Measurements from ENCODE around the gene PLCB1.
"Not testable (repeated sequence)": the region's sequence is repeated elsewhere in the genome, so short reads cannot be mapped to it uniquely, and the experiment has no call there.

PLCB1 gene

DNA sequence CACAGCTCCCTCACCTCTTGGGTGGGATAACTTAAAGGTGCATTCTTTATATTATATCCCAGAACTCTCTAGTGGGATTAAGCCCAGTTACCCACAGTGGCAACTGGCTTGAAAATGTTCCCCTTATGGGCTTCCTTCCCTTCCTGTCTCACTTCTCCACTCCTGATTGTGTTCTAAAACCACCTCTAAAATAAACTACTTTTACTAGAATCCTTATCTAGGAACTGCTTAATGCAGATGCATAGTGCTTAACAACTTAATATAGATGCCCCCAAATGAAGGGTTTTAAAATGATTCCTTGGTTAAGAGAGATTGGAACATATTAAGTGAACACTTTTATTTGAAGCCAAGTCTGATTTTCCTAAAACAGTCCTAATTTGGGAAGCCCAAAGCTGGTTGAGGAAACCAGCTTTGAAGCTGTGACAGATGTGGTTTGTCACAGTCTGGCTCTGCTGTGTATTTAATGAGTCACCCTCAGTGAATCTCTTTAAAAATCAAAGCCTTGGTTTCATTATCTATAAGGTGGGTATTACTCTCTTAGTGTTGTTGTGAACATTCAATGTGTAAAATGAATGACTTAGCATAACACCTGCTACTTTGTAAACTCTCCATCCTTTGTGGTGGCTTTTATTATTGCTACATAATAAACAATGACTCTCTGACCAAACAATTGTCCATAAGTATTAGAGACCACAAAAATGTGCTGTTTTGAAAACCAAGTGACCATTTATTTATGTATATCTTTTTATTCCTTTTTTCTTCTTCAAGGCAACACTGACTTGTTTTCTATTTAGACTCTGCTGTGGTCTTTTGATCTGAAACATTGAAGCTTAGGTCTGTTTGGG is 24.4 kb downstream of the PLCB1 start:
- no peak overlapping the region for H3K27ac Mint-ChIP-seq
- peaks cover 8% of the 10 kb centered on the region for H3K27me3 Mint-ChIP-seq
- H3K36me3 Mint-ChIP-seq: peaks cover 4% of the 10 kb centered on the region
- no peaks in the 10 kb centered on the region for H3K4me1 Mint-ChIP-seq
- peaks cover 3% of the 10 kb centered on the region for H3K9me3 Mint-ChIP-seq
- no peak for DNase-seq (ENCODE audit: low spot score in 2 of 2)
- no peak overlapping the region for H3K4me3 Mint-ChIP-seq
- no peak for ATAC-seq (ENCODE audit: low read depth)

DNA sequence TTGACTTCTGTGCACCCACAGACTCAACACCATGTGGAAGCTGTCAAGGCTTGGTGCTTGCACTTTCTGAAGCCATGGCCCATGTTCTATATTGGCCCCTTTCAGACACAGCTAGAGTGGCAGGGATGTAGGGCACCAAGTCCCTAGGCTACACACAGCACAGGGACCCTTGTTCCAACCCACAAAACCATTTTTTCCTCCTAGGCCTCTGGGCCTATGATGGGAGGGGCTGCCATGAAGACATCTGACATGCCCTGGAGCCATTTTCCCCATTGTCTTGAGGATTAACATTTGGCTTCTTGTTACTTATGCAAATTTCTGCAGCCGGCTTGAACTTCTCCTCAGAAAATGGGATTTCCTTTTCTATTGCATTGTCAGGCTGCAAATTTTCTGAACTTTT is 27.2 kb downstream of the PLCB1 start:
- ATAC-seq (ENCODE audit: low read depth); H3K36me3 Mint-ChIP-seq; H3K27me3 Mint-ChIP-seq; DNase-seq (ENCODE audit: low spot score in 2 of 2); H3K27ac Mint-ChIP-seq; H3K9me3 Mint-ChIP-seq; H3K4me3 Mint-ChIP-seq; H3K4me1 Mint-ChIP-seq: not testable (repeated sequence)

DNA sequence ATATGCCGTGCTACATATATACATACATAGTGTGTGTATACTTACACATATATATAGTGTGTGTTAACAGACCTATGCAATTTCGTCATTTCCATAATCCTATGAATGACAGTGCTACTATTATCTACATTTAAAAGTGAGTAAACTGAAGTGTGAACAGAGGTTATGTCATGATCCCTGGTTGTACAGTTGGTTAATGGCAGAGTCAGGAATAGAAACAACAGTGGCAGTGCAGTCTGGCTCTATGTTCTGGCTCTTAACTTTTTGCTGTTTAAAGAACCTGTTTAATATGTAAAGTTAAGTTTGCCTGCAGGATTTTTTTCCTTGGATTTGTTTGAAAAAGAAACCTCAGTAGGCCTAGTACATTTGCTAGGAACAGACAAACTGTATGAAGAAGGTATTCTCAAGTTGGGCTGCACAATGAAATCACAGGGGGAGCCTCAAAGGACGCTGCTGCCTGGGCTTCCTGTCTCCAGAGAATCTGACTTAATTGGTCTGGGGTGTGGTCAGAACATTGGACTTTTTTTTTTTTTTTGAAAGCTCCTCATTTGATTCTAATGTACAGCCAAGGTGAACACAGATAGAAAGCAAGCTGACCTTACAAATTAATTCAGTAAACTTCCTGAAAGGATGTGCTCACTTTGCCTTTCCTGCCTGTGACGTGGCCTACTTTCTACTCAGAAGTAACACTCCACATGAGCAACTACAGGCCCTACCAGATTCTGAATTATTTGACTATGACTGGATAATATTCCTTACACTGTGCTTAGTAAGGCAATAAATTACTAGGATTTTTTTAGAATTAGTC is 29.4 kb downstream of the PLCB1 start:
- Mint-ChIP-seq H3K27me3 (peaks cover 8% of the 10 kb centered on the region), H3K4me1 (no peaks in the 10 kb centered on the region), H3K4me3 (no peak overlapping the region), H3K27ac (no peak overlapping the region), H3K36me3 (peaks cover 4% of the 10 kb centered on the region), H3K9me3 (peaks cover 3% of the 10 kb centered on the region)
- no peak for ATAC-seq (ENCODE audit: low read depth)
- no peak for DNase-seq (ENCODE audit: low spot score in 2 of 2)

DNA sequence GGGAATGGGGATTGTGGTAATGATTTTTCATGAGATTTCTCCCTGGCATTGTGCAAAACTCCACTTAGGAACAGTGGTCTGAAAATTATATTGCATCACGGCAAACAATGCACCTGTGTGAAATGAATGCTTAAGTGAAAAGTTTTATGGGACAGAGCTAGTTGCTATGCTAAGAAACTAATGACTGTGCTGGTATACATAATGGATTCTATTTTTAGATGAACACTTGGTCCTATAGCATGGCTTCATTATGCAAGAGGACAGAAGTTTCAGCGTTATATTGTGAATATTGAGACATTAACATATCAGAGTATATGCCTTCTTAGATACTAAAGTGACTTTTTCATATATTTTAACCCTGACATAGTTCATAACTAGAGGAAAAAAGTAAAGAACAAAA is 30.5 kb downstream of the PLCB1 start:
- Mint-ChIP-seq H3K36me3 (peaks cover 4% of the 10 kb centered on the region), H3K4me3 (no peak overlapping the region), H3K27me3 (peaks cover 5% of the 10 kb centered on the region), H3K4me1 (no peaks in the 10 kb centered on the region), H3K9me3 (peaks cover 3% of the 10 kb centered on the region), H3K27ac (no peak overlapping the region)
- DNase-seq (ENCODE audit: low spot score in 2 of 2): no peak
- no peak for ATAC-seq (ENCODE audit: low read depth)

DNA sequence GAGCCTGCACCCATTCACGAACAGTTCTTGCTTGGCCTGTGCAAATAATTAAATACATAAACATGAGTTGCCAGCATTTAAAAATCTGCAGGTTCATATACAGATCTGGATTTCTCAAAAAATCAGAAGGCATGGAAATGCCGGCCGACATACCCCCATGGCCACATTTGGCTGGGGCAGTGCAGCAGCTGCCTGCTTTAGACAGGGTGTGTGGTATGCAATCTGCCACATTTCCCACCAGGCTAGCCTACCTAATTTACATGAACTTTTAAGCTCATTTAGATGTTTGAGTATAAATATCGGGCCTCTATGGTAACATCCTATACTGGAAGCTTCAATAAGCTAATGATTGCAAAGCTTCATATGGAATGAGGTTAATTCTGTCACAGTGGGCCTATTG is 31.5 kb downstream of the PLCB1 start:
- no peak overlapping the region for H3K4me3 Mint-ChIP-seq
- ATAC-seq (ENCODE audit: low read depth): no peak
- H3K27me3 Mint-ChIP-seq: peaks cover 4% of the 10 kb centered on the region
- H3K4me1 Mint-ChIP-seq: no peaks in the 10 kb centered on the region
- H3K9me3 Mint-ChIP-seq: peaks cover 3% of the 10 kb centered on the region
- DNase-seq (ENCODE audit: low spot score in 2 of 2): no peak
- H3K36me3 Mint-ChIP-seq: peaks cover 4% of the 10 kb centered on the region
- no peak overlapping the region for H3K27ac Mint-ChIP-seq

DNA sequence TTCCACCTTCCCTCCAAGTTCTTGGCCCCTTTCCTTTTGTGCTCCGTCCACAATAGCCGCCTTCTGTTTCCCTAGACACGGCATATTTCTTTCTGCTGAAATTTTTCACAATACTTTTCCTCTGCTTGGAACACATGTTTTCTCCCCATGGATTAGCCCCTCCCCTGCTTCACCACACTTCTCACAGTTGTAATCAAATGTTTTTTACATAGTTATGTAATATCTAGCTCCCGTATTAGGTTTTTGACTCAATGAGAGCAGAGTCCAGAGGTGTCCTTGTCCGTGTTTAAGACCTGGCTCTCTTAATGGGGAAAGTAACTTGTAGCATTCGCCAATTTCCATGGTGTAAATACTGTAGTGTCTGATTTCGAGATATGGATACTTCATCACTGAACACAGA is 34.7 kb downstream of the PLCB1 start:
- H3K9me3 Mint-ChIP-seq: no peaks in the 10 kb centered on the region

DNA sequence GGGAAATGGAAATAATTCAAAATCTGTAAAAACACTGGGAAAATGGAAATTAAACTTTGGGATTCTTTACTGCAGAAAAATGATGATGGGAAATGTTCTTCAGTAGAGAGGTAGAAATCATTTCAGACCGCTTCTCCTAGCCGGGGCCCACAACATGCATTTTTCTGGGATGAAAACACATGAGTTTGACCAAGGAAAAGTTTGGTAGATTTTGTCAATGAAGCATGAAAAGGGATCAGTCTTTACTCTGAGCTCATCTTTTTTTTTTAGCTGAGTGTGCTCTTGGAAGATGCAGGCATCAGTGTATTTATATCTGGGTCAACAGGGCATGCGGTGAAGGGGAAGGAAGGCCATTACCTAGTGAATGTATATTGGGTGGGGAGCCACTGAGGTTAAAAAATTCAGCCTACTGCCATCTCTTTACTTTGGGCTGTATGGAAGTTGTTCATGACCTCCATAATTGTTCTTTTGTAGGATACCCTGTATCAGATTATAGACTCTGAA is 36.8 kb downstream of the PLCB1 start:
- Mint-ChIP-seq H3K27me3 (no peaks in the 10 kb centered on the region), H3K36me3 (no peaks in the 10 kb centered on the region), H3K9me3 (no peaks in the 10 kb centered on the region), H3K27ac (no peak overlapping the region), H3K4me1 (no peaks in the 10 kb centered on the region), H3K4me3 (no peak overlapping the region)
- DNase-seq (ENCODE audit: low spot score in 2 of 2) (no peak), ATAC-seq (ENCODE audit: low read depth) (no peak)

More for the DNA sequence above, 34.7 kb downstream of the PLCB1 start:
- DNase-seq (ENCODE audit: low spot score in 2 of 2): no peak
- H3K27me3 Mint-ChIP-seq: no peaks in the 10 kb centered on the region
- H3K4me3 Mint-ChIP-seq: no peak overlapping the region
- H3K27ac Mint-ChIP-seq: no peak overlapping the region
- no peaks in the 10 kb centered on the region for H3K4me1 Mint-ChIP-seq
- ATAC-seq (ENCODE audit: low read depth): no peak
- no peaks in the 10 kb centered on the region for H3K36me3 Mint-ChIP-seq

DNA sequence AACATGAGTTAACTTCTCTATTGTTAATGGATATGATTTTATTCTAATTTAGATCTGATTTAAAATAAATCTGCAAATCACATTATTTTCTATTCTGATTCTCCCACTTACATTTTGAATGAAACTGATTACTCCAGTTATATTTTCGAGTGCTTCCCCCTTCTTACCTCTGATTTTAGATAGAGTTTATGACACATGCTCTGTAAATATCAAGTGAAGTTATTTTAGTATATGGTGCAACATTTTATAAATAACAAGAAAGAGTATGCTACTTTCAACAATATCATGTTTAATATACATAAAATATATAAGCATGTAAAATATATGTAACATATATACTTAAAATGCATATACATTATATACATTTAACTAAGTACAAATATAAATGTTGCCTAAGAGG is 38.9 kb downstream of the PLCB1 start:
- Mint-ChIP-seq H3K9me3 (no peaks in the 10 kb centered on the region), H3K27me3 (no peaks in the 10 kb centered on the region), H3K36me3 (no peaks in the 10 kb centered on the region), H3K4me1 (no peaks in the 10 kb centered on the region), H3K27ac (no peak overlapping the region), H3K4me3 (no peak overlapping the region)
- DNase-seq (ENCODE audit: low spot score in 2 of 2) (no peak), ATAC-seq (ENCODE audit: low read depth) (no peak)

DNA sequence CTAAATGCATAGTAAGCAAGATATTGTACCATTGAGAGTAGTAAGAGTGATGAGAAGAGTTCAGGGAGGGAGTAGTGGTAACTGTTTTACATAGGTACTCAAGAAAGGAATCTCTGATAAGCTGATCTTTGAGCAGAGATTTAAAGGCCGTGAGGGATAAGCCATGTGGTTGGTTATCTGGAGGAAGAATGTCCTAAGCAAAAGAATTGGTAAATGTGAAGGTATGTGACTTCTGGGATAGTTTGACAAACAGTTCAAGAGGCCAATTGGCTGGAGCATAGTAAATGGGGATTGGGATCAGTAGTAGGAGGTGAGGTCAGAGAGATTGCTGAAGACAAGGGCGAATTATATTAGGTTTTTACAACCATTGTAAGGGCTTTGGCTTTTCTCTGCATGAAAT is 40.1 kb downstream of the PLCB1 start:
- no peaks in the 10 kb centered on the region for H3K27me3 Mint-ChIP-seq
- H3K27ac Mint-ChIP-seq: no peak overlapping the region
- DNase-seq (ENCODE audit: low spot score in 2 of 2): no peak
- H3K4me3 Mint-ChIP-seq: no peak overlapping the region
- H3K4me1 Mint-ChIP-seq: no peaks in the 10 kb centered on the region
- no peaks in the 10 kb centered on the region for H3K36me3 Mint-ChIP-seq
- ATAC-seq (ENCODE audit: low read depth): no peak
- H3K9me3 Mint-ChIP-seq: no peaks in the 10 kb centered on the region

DNA sequence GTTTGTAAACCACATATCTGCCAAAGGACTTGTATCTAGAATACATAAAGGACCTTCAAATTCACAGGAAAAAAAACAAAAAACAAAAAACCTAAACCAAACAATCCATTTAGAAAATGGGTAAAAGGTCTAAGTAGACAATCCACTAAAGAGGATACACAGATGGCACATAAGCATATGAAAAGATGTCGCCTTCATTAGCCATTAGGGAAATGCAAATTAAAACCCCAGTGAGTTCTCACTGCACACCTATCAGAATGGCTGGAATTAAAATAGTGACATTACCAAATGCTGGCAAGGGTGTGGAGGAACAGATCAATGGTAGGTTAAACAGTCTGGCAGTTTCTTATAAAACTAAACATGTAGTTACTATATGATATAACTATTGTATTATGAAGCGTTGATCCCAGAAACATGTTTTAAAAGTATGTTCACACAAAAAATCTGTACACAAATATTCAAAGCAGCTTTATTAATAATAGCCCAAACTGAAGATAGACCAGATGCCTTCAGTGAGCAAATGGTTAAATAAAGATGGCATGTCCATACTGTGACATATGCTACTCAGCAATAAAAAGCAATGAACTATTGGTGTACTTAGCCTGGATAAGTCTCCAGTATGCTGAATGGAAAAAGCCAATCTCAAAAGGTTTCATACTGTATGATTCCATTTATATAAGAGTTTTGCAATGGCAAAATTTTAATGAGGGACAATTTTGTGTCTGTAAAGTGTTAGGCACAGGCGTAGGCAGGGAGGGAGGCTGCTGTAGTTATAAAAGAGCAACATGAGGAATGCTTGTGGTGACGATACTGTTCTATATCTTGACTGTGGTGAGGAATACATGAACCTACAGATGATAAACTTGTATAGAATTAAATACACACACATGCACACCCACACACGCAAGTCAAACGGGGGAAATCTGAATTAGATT is 43.9 kb downstream of the PLCB1 start:
- no peaks in the 10 kb centered on the region for H3K4me1 Mint-ChIP-seq
- ATAC-seq (ENCODE audit: low read depth): no peak
- no peaks in the 10 kb centered on the region for H3K9me3 Mint-ChIP-seq
- H3K36me3 Mint-ChIP-seq: no peaks in the 10 kb centered on the region
- no peak overlapping the region for H3K27ac Mint-ChIP-seq
- no peak overlapping the region for H3K4me3 Mint-ChIP-seq
- H3K27me3 Mint-ChIP-seq: no peaks in the 10 kb centered on the region
- DNase-seq (ENCODE audit: low spot score in 2 of 2): no peak

DNA sequence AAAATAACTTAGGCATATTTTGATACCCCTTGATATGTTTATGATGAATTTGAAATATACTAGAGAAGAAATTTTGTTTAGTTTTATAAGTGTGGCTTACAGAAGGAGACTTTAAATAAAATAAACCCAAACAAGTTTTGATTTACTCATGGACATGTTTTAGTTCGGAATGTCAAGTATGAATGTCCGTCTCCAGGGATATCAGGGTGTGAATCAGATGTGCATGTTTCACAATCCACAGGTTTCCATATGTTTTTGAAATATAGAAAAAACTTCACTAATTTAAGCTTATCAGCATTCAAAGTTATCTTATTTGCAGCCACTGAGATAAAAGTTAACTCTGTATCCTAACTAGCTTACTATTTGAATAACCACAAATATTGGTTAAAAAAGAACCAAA is 51.5 kb downstream of the PLCB1 start:
- no peak for ATAC-seq (ENCODE audit: low read depth)
- no peak for DNase-seq (ENCODE audit: low spot score in 2 of 2)
- Mint-ChIP-seq H3K9me3 (no peaks in the 10 kb centered on the region), H3K27ac (no peak overlapping the region), H3K4me1 (no peaks in the 10 kb centered on the region), H3K36me3 (no peaks in the 10 kb centered on the region), H3K27me3 (peaks cover 9% of the 10 kb centered on the region), H3K4me3 (no peak overlapping the region)

DNA sequence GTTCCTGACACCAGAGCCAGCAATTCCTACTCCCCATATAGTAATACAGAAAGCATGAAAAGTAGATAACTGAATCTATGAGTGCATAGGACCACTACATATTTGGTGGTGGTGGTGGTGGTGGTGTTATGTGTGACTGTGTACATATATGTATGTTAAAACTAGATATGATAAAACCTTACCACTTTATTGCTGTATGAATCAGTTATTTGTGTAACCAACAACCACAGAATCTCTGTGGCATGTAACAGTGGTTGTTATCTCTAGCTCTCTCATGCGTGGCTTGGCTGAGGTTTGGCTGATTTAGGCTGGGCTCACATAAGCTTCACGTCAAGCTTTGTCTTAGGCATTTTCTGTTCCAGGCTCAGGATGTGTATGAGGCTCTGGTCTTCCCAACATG is 55.7 kb downstream of the PLCB1 start:
- no peak overlapping the region for H3K4me3 Mint-ChIP-seq
- no peaks in the 10 kb centered on the region for H3K36me3 Mint-ChIP-seq
- peaks cover 2% of the 10 kb centered on the region for H3K9me3 Mint-ChIP-seq
- no peak for DNase-seq (ENCODE audit: low spot score in 2 of 2)
- peaks cover 11% of the 10 kb centered on the region for H3K27me3 Mint-ChIP-seq
- H3K27ac Mint-ChIP-seq: no peak overlapping the region
- ATAC-seq (ENCODE audit: low read depth): no peak
- no peaks in the 10 kb centered on the region for H3K4me1 Mint-ChIP-seq

DNA sequence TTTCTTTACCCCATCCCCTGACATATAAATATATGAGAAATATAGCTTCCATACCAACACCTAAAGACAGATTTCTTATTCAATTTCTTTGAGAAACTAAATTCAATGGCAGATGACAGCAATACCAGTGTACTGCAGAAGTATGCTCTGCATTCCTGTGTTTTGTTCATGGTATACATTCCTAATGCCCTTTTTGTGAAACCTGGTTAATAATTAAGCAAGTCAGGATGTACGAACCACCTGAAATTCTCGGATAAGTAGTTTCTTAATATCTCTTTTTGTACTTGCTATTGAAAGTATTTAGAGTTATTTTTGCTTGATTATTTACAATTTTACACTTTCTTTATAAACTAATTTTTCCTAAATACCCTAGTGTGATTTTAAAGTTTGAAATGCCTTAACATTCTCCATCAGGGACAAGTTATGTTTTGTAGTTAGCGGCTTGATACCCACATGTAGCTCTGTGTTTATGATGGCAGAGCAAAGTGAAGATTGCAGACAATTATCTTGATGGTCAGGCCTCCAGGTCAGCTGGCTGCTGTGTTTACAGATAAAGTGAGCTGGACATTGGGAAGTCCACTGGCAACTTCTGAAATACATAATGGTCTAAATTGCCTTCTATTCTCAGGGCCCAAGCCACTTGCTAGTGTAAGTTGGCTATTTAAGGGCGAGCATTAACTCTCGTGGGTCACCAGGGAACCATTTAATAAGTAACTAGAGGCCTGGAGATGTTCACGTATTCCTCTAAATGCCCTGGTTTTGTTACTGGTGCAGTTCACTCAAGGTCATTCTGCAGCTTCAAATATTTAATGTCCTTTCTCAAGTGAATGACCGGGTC is 58.2 kb downstream of the PLCB1 start:
- H3K27ac Mint-ChIP-seq: no peak overlapping the region
- H3K4me1 Mint-ChIP-seq: no peaks in the 10 kb centered on the region
- DNase-seq (ENCODE audit: low spot score in 2 of 2): no peak
- peaks cover 7% of the 10 kb centered on the region for H3K9me3 Mint-ChIP-seq
- no peaks in the 10 kb centered on the region for H3K36me3 Mint-ChIP-seq
- no peak for ATAC-seq (ENCODE audit: low read depth)
- peaks cover 10% of the 10 kb centered on the region for H3K27me3 Mint-ChIP-seq
- no peak overlapping the region for H3K4me3 Mint-ChIP-seq
